GM19395 (cell line): Measurements from ENCODE around the gene PGAP3.

ENCODE experiments used
- ATAC-seq: cut with Tn5 transposase; IDR thresholded peaks from one replicate; pipeline ENCODE4 v1.9.1; 2021; ENCODE audit warnings: mild to moderate bottlenecking, moderate library complexity; ENCODE audit not compliant: unreplicated experiment

Gene PGAP3

GRCh38 chr17:39673335-39674081, 14.3 kb downstream of the PGAP3 start:
- no peak for ATAC-seq

GRCh38 chr17:39672522-39673334, 15.1 kb downstream of the PGAP3 start:
- ATAC-seq: no peak

GRCh38 chr17:39671651-39672521, 16.0 kb downstream of the PGAP3 start:
- no peak for ATAC-seq

GRCh38 chr17:39670746-39671145, 17.1 kb downstream of the PGAP3 start:
- no peak for ATAC-seq

GRCh38 chr17:39669897-39670735, 17.7 kb downstream of the PGAP3 start:
- ATAC-seq: no peak

GRCh38 chr17:39667945-39668924, 19.6 kb downstream of the PGAP3 start, which contains the start of gene PNMT:
Gene PNMT, plus strand, starts transcription at chr17:39668453. Its CDS starts 23 bp downstream, at chr17:39668476.
- ATAC-seq: no peak

- ATAC-seq: no peak
Observed at GRCh38 chr17:39667262-39667944, 20.5 kb downstream of the PGAP3 start.

- ATAC-seq: no peak
Observed at GRCh38 chr17:39666601-39667261, 21.1 kb downstream of the PGAP3 start.

GRCh38 chr17:39666231-39666600, 21.6 kb downstream of the PGAP3 start:
- ATAC-seq: no peak

- ATAC-seq: no peak
Observed at GRCh38 chr17:39665642-39666224, 22.1 kb downstream of the PGAP3 start.

- no peak for ATAC-seq
Observed at GRCh38 chr17:39664581-39665561, 23.0 kb downstream of the PGAP3 start, which contains the start of gene TCAP. Gene TCAP, plus strand, starts transcription at chr17:39665349. Its CDS starts 11 bp downstream, at chr17:39665360.

- no peak for ATAC-seq
Observed at GRCh38 chr17:39663688-39664580, 23.9 kb downstream of the PGAP3 start.

GRCh38 chr17:39663340-39663687, 24.5 kb downstream of the PGAP3 start:
- no peak for ATAC-seq

- no peak for ATAC-seq
Observed at GRCh38 chr17:39662551-39663339, 25.1 kb downstream of the PGAP3 start.
